ENCODE data around the gene AQP6.

The AQP6 gene

GRCh38 chr12:49943625-49943960, 29.2 kb upstream of the AQP6 start:
- DNase-seq, result no peak

GRCh38 chr12:49944046-49944445, 28.7 kb upstream of the AQP6 start:
- DNase-seq, result no peak

DNA sequence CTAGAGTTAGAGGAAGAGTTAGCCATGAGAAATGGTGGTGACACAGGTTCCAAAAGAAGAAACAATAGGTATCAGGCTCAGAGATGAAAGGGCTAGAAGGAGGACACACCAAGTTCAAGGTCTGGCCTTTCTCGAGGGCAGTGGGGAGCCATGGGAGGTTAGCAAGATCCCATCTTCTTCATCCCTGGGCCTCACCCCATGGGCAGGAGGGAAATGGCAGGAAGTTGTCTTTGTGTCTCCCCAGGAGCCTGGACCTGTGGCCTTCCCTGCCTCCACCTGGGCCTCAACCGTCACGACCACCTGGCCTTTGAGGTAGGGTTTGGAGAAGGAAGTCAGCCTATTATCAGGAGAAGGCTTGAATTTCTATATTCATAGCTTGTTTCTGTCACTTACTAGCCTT, 28.0 kb upstream of the AQP6 start:
- no peak for DNase-seq

- DNase-seq, result peak; percentile 10
Observed at GRCh38 chr12:49945394-49946080, 27.2 kb upstream of the AQP6 start.

GRCh38 chr12:49946086-49946485, 26.7 kb upstream of the AQP6 start:
- DNase-seq, result no peak

GRCh38 chr12:49946497-49946896, 26.2 kb upstream of the AQP6 start:
- no peak for DNase-seq

DNA sequence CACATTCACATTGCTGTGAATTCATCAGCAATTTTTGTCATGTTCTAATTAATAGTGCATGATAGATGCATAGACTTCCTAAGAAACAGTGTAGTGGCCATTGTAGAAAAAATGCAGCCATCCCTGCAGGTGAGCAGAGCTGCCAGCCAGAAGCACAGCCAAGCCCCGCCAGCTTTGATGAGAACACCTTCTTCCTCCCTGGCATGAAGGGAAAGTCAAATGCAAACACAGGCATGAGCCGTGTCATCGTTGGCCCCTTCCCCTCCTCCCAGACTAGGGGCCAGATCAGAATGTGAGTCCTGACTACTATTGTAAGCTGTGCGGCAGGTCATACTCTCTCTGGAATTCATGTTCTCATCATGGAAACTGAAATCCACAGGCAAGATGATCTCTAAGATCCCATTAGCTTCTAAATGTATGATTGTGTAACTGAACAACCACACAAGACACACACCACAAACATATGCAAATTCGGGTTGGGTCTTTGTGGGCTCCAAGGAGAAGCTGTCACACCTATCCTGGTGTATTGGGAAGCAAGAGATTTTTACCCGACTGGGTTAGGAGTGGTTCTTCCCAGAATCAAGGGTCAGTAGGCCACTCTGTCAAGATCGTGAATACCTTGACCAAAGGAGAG, 25.0 kb upstream of the AQP6 start:
- no peak for DNase-seq

GRCh38 chr12:49948866-49949845, 23.6 kb upstream of the AQP6 start:
- no peak for DNase-seq

DNA sequence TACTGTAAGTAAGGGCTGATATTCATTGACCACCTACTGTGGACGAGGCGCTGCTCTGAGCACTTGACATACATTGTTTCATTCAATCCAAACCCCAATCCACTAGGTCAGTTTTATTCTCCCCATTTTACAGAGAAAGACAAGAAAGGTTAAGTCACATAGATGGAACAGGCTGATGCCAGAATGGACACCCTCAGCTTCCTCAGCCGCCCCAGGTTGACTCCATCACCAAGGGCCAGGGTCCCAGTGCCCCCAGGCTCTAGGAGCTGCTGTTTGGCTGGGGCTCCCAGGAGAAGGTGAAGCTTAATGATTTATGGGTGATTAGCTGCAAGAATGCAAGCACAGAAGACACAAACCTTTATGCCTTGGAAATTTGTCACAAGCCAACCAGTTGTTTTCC, 22.9 kb upstream of the AQP6 start:
- DNase-seq, result no peak

DNA sequence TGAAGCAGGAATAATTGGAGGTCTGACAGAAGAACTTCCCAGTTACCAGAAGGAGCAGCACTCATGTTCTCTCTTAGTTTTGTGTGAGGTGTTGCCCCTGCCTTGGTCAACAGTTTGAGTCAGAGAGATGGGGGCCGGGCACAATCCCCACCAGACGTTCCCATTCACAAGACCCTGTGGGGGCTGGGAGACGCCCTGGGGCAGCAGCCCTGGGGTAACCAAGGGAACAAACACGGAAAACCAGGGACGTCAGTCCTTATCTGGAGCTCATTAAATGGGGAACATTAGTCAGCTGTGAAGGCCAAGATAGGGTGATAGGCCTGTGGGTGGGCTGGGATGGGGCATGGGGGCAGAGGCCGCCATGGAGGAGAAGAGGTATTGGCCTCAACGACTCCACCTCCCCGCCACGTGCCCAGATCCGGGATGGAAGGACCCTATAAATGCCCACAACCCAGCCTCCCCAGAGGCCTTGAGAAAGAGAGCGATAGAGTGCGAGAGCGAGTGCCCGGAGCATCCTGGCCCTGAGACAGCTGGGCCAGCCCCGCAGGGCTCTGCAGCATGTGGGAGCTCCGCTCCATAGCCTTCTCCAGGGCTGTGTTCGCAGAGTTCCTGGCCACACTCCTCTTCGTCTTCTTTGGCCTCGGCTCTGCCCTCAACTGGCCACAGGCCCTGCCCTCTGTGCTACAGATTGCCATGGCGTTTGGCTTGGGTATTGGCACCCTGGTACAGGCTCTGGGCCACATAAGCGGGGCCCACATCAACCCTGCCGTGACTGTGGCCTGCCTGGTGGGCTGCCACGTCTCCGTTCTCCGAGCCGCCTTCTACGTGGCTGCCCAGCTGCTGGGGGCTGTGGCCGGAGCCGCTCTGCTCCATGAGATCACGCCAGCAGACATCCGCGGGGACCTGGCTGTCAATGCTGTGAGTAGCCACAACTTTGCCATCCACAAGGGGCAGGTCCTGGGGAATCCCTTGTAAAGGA, 22.2 kb upstream of the AQP6 start, which contains the start of gene AQP2:
AQP2 (plus strand) TSS at position 465 of the 979 bp plus-strand sequence; CDS start at position 559, 94 bp downstream.
- no peak for DNase-seq

- no peak for DNase-seq
Observed at GRCh38 chr12:49951411-49952240, 21.1 kb upstream of the AQP6 start.

GRCh38 chr12:49952391-49953055, 20.2 kb upstream of the AQP6 start:
- no peak for DNase-seq

- DNase-seq, result no peak
Observed at GRCh38 chr12:49953151-49953550, 19.6 kb upstream of the AQP6 start.

DNA sequence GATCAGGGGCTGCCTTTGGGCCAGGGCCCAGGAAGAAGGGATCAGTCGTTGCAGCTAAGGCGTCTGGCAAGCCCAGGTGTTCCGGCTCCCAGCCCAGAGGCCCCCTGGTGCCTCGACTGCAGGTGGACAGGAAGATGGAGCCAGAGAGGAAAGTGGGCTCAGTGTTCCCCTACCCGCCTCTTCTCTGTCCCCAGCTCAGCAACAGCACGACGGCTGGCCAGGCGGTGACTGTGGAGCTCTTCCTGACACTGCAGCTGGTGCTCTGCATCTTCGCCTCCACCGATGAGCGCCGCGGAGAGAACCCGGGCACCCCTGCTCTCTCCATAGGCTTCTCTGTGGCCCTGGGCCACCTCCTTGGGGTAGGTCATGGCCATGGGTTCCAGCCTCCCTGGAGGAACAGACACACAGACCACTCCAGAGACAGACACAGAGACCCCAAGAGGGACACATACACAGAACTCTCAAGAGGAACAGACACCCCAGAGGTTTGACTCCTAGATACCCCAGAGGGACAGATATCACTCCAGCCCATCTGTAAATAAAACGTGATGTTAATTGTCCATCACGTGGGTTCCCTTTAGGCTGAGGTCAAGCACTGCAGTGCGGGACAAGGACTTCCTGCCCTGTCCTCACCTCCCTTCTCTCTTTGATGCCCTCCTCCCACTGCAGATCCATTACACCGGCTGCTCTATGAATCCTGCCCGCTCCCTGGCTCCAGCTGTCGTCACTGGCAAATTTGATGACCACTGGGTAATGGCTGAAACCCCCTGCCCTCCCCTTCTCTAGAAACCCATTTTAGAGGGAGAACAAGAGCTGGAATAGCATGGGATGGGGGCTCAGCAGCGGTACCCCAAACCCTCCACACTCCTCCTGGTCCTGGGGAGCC, 18.5 kb upstream of the AQP6 start:
- DNase-seq, result no peak

GRCh38 chr12:49954863-49955830, 17.6 kb upstream of the AQP6 start:
- DNase-seq, result no peak

DNA sequence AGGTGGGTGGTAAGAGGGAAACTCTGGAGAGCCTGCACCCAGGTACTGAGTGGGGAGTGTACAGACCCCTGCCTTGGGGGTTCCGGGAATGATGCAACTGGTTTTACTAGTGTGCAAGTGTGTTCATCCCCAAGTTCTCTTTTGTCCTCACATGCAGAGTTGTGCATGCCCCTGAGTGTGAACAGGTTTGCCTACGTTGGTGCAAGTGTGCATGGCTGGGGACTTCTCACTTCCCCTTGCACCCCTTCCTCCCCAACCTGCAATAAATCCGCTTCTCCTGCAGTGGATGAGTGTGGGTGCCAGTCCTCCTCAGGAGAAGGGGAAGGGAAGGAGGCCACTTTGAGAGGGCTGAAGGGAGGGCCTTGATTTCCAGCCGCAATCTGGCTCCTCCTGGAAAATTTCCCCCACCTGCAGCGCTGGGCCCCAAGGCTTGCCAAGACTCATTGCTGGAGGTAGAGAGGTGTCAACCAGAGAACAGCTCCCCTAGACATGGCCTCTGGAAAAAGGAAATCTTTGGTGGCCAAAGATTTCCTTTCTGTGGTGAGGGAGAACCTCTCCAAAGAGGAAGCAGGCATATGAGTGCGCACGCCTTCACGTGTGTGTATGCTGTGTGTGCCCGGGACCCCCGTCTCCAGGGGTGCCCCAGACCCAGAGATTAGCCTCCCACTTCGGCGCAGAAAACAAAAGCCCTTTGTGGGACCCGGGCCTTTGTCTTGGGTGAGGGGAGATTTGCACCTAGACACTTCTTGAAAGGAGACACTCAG, 16.7 kb upstream of the AQP6 start:
- DNase-seq, result no peak

DNA sequence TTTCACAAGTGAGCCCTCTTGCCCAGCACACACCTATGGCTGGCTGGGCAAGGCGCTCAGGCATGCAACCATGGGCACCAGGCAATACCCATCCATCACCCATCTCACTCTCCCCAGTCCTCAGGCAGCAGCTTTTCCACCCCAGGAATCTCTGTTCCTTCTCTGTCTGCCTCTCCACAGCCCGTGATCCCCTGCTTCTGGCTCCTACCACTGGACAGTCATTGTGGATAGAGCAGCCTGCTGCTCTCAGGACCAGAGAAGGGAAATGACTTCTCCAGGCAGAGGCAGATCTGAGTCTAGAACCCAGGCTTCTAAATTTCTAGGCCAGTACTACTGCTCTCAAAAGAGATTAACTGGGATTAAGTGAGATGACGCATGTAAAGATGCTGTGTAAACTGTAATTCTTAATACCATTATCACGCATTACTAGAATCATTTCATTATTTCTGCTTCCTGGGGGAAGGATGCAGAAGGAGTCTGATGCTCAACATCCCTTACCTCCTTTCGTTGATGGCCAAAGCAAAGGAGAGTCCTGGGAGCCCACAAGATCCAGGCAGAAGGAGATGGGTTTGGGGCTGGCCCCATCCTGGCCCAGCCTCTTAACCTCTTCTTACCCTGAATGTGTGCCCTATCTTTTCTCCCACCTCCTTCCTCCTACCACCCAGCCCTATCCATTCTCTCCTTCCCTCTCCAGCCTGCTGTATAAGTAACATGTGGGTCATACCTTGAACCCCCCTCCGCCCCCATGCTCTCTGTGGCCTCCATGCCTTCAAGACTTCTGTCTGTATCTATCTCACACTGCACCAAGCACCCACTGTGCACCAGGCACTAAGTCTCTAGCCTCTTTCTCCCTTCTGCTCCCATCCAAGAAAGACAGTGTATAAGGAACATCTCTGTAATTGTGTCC, 15.8 kb upstream of the AQP6 start:
- no peak for DNase-seq

All from DMS 273 treated with DMSO at 0.1 percent for 48 hours (cell line).